H9 (cell line): Measurements from ENCODE around the gene GAS2. TPM values are rescaled to one million over a fixed set of nuclear protein-coding genes. Genes with fewer than 3 reads are reported as not detected.

Source experiments
- DNase-seq: peaks from one replicate; pipeline ENCODE4 v3.0.0-alpha.2; 2017
- H2AFZ ChIP-seq: one replicate; pipeline ENCODE4 v1.6.1; 2013; ENCODE audit warnings: mild to moderate bottlenecking, low read length, control low read depth, moderate library complexity
- H2AK5ac ChIP-seq: 2 replicates; pipeline ENCODE4 v1.6.1; 2013; ENCODE audit warnings: low read length, control low read depth, mixed read lengths; ENCODE audit not compliant: insufficient read length
- H2BK120ac ChIP-seq: one replicate; pipeline ENCODE4 v1.6.1; 2013; ENCODE audit warnings: low read depth, mild to moderate bottlenecking, low read length, control low read depth, inconsistent platforms; ENCODE audit not compliant: poor library complexity, severe bottlenecking
- H2BK12ac ChIP-seq: 2 replicates; pipeline ENCODE4 v1.6.1; 2013; ENCODE audit warnings: low read length, control low read depth, mixed read lengths, low read depth; ENCODE audit not compliant: insufficient read length
- H2BK15ac ChIP-seq: 2 replicates; pipeline ENCODE4 v1.6.1; 2013; ENCODE audit warnings: low read depth, low read length, control low read depth
- H2BK20ac ChIP-seq: one replicate; pipeline ENCODE4 v1.6.1; 2013; ENCODE audit warnings: low read depth, mild to moderate bottlenecking, low read length, control low read depth, inconsistent platforms; ENCODE audit not compliant: poor library complexity, severe bottlenecking
- H2BK5ac ChIP-seq: 2 replicates; pipeline ENCODE4 v1.6.1; 2013; ENCODE audit warnings: low read length, control low read depth, mixed read lengths; ENCODE audit not compliant: insufficient read length
- H3K14ac ChIP-seq: 2 replicates; pipeline ENCODE4 v1.6.1; 2013; ENCODE audit warnings: low read length, control low read depth; ENCODE audit not compliant: insufficient read depth
- H3K18ac ChIP-seq: 2 replicates; pipeline ENCODE4 v1.6.1; 2013; ENCODE audit warnings: low read depth, mild to moderate bottlenecking, mixed read lengths, low read length, control low read depth; ENCODE audit not compliant: insufficient read length
- H3K23ac ChIP-seq: 2 replicates; pipeline ENCODE4 v1.6.1; 2013; ENCODE audit warnings: low read length, control low read depth, mixed read lengths, low read depth; ENCODE audit not compliant: insufficient read length
- H3K23me2 ChIP-seq: 2 replicates; pipeline ENCODE4 v1.6.1; 2013; ENCODE audit warnings: low read depth, mild to moderate bottlenecking, mixed read lengths, low read length, control low read depth; ENCODE audit not compliant: insufficient read length, poor library complexity, severe bottlenecking
- H3K27ac ChIP-seq: 2 replicates; pipeline ENCODE4 v1.5.1; 2013; ENCODE audit warnings: low read length, control low read depth, mixed read lengths, low read depth; ENCODE audit not compliant: insufficient read length
- H3K27me3 ChIP-seq: 2 replicates; pipeline ENCODE4 v1.6.1; 2013; ENCODE audit warnings: low read length, control low read depth, inconsistent platforms; ENCODE audit not compliant: insufficient read depth
- H3K4ac ChIP-seq: 2 replicates; pipeline ENCODE4 v1.6.1; 2013; ENCODE audit warnings: low read depth, mild to moderate bottlenecking, control low read depth, inconsistent platforms, low read length, moderate library complexity
- H3K4me1 ChIP-seq: 2 replicates; pipeline ENCODE4 v1.6.1; 2013; ENCODE audit warnings: low read length, control low read depth, inconsistent platforms; ENCODE audit not compliant: insufficient read depth
- H3K4me2 ChIP-seq: 2 replicates; pipeline ENCODE4 v1.6.1; 2013; ENCODE audit warnings: low read length, control low read depth, mixed read lengths; ENCODE audit not compliant: insufficient read length, insufficient read depth
- H3K56ac ChIP-seq: 2 replicates; pipeline ENCODE4 v1.6.1; 2013; ENCODE audit warnings: low read depth, mild to moderate bottlenecking, mixed read lengths, low read length, control low read depth; ENCODE audit not compliant: insufficient read length
- H3K79me1 ChIP-seq: 2 replicates; pipeline ENCODE4 v1.6.1; 2013; ENCODE audit warnings: low read depth, mild to moderate bottlenecking, moderate library complexity, low read length, control low read depth, inconsistent platforms; ENCODE audit not compliant: insufficient read depth, poor library complexity, severe bottlenecking
- H3K79me2 ChIP-seq: 2 replicates; pipeline ENCODE4 v1.6.1; 2013; ENCODE audit warnings: low read length, control low read depth, inconsistent platforms; ENCODE audit not compliant: insufficient read depth
- H3K9ac ChIP-seq: 2 replicates; pipeline ENCODE4 v1.6.1; 2013; ENCODE audit warnings: low read length, control low read depth, mixed read lengths; ENCODE audit not compliant: insufficient read length; ENCODE audit errors: extremely low read depth
- H3K9me3 ChIP-seq: one replicate; pipeline ENCODE4 v1.6.1; 2013; ENCODE audit warnings: low read depth, low read length, inconsistent platforms; ENCODE audit not compliant: control insufficient read depth
- H3T11ph ChIP-seq: one replicate; pipeline ENCODE4 v1.6.1; 2013; ENCODE audit warnings: mild to moderate bottlenecking, low read length, control low read depth, inconsistent platforms
- H4K20me1 ChIP-seq: one replicate; pipeline ENCODE4 v1.6.1; 2013; ENCODE audit not compliant: control insufficient read depth, insufficient read length, insufficient read depth
- H4K5ac ChIP-seq: 2 replicates; pipeline ENCODE4 v1.6.1; 2013; ENCODE audit warnings: low read depth, mild to moderate bottlenecking, mixed read lengths, low read length, control low read depth; ENCODE audit not compliant: insufficient read length
- H4K8ac ChIP-seq: replicated peaks from 2 replicates; pipeline ENCODE4 v1.6.1; 2013; ENCODE audit warnings: low read length, control low read depth, mixed read lengths, low read depth; ENCODE audit not compliant: insufficient read length
- H4K91ac ChIP-seq: 2 replicates; pipeline ENCODE4 v1.6.1; 2013; ENCODE audit warnings: low read depth, mild to moderate bottlenecking, moderate library complexity, mixed read lengths, low read length, control low read depth; ENCODE audit not compliant: insufficient read length
- H3K27ac Mint-ChIP-seq, 3 experiments: 2 replicates in 2 of 3; 3 replicates in 1 of 3; pipeline ENCODE4 v1.8.0; 2020 to 2021; ENCODE audit warnings: mixed read lengths in 3 of 3, mild to moderate bottlenecking in 1 of 3, moderate library complexity in 1 of 3
- H3K27me3 Mint-ChIP-seq: 2 replicates; pipeline ENCODE4 v1.8.0; 2021; ENCODE audit warnings: low read depth, mild to moderate bottlenecking, moderate library complexity, mixed read lengths
- H3K36me3 Mint-ChIP-seq, 3 experiments: 2 replicates in 2 of 3; 3 replicates in 1 of 3; pipeline ENCODE4 v1.8.0; 2020 to 2021; ENCODE audit warnings: low read depth in 3 of 3, mixed read lengths in 3 of 3; ENCODE audit not compliant: insufficient read depth in 1 of 3
- H3K4me1 Mint-ChIP-seq, 2 experiments: 2 replicates each; pipeline ENCODE4 v1.8.0; 2020; ENCODE audit warnings: mixed read lengths in 2 of 2
- H3K4me3 Mint-ChIP-seq, 2 experiments: 2 replicates in 1 of 2; 3 replicates in 1 of 2; pipeline ENCODE4 v1.8.0; 2020 to 2021; ENCODE audit warnings: mild to moderate bottlenecking in 2 of 2, mixed read lengths in 2 of 2, moderate library complexity in 1 of 2
- H3K9me3 Mint-ChIP-seq, 2 experiments: 2 replicates in 1 of 2; 3 replicates in 1 of 2; pipeline ENCODE4 v1.8.0; 2020; ENCODE audit warnings: mild to moderate bottlenecking in 2 of 2, mixed read lengths in 2 of 2, moderate library complexity in 1 of 2
- WGBS: extraction: QIAGEN DNeasy Blood & Tissue Kit; methylation state at CpG from one replicate; pipeline ENCODE4 v1.1.7; 2013; ENCODE audit warnings: missing lambda C conversion rate, low lambda C conversion rate, mixed read lengths; ENCODE audit not compliant: insufficient read length; ENCODE audit errors: extremely low coverage; 5-methylcytosine and 5-hydroxymethylcytosine counted together
- total RNA-seq: library from RNA; stranded (reverse); gene quantifications from 2 replicates; pipeline ENCODE4 v1.2.1, GENCODE V29; 2021
- TF ChIP-seq, protein P1 (sequence below): fragments of 200-600 bp; sonication (generic); conservative IDR thresholded peaks from 3 replicates; pipeline ENCODE4 v1.8.0; 2021; ENCODE audit warnings: antibody characterized with exemption, mild to moderate bottlenecking

Gene GAS2
- total RNA-seq, 1 experiment from 2014 or later: 1.7 TPM

GRCh38 chr11:22798901-22799300 is 132.5 kb downstream of the GAS2 start:
- H3K79me1 ChIP-seq: no peaks in the 10 kb centered on the region
- Mint-ChIP-seq H3K4me1 (no peaks in the 10 kb centered on the region), H3K4me3 (no peak overlapping the region), H3K9me3 (no peaks in the 10 kb centered on the region), H3K27ac (no peak overlapping the region), H3K36me3 (no peaks in the 10 kb centered on the region), H3K27me3 (no peaks in the 10 kb centered on the region; the same call in 1 of the 2 replicates)
- H3K4ac ChIP-seq: no peak overlapping the region
- H4K5ac ChIP-seq: no peak overlapping the region
- no peak overlapping the region for H3K18ac ChIP-seq
- H2BK120ac ChIP-seq: no peak overlapping the region
- no peak overlapping the region for H3K23ac ChIP-seq
- no peak overlapping the region for H4K8ac ChIP-seq
- H3K14ac ChIP-seq: no peak overlapping the region
- H2BK12ac ChIP-seq: no peak overlapping the region
- no peak overlapping the region for H2BK20ac ChIP-seq
- H3T11ph ChIP-seq: no peak overlapping the region
- no peak overlapping the region for H2BK15ac ChIP-seq
- no peaks in the 10 kb centered on the region for H3K23me2 ChIP-seq
- H3K27ac ChIP-seq: no peak overlapping the region
- TF ChIP-seq, protein P1, sequence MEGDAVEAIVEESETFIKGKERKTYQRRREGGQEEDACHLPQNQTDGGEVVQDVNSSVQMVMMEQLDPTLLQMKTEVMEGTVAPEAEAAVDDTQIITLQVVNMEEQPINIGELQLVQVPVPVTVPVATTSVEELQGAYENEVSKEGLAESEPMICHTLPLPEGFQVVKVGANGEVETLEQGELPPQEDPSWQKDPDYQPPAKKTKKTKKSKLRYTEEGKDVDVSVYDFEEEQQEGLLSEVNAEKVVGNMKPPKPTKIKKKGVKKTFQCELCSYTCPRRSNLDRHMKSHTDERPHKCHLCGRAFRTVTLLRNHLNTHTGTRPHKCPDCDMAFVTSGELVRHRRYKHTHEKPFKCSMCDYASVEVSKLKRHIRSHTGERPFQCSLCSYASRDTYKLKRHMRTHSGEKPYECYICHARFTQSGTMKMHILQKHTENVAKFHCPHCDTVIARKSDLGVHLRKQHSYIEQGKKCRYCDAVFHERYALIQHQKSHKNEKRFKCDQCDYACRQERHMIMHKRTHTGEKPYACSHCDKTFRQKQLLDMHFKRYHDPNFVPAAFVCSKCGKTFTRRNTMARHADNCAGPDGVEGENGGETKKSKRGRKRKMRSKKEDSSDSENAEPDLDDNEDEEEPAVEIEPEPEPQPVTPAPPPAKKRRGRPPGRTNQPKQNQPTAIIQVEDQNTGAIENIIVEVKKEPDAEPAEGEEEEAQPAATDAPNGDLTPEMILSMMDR: no peak
- H2BK5ac ChIP-seq: no peak overlapping the region
- no CpG with 5 or more reads among the region's 1 CpG for WGBS
- no peak overlapping the region for H2AK5ac ChIP-seq
- H3K56ac ChIP-seq: no peak overlapping the region
- H3K4me1 ChIP-seq: no peaks in the 10 kb centered on the region
- DNase-seq: no peak
- H2AFZ ChIP-seq: no peak overlapping the region
- H4K20me1 ChIP-seq: no peaks in the 10 kb centered on the region
- no peaks in the 10 kb centered on the region for H3K27me3 ChIP-seq
- H3K79me2 ChIP-seq: no peaks in the 10 kb centered on the region
- H3K9ac ChIP-seq: no peak overlapping the region
- H4K91ac ChIP-seq: no peak overlapping the region
- H3K9me3 ChIP-seq: no peaks in the 10 kb centered on the region
- H3K4me2 ChIP-seq: no peak overlapping the region
